ENCODE measurements around the gene PSEN1. TPM values are rescaled to one million over a fixed set of nuclear protein-coding genes. Genes with fewer than 3 reads are reported as not detected.

PSEN1 gene
- total RNA-seq, 1 experiment from 2014 or later, result 41.4 TPM

GRCh38 chr14:73261520-73262426 is 125.5 kb downstream of the PSEN1 start:
- intact Hi-C loops (cut with micrococcal nuclease), result no loop called here
- no peaks in the 10 kb centered on the region for H3K79me2 ChIP-seq (ENCODE audit: low read length)
- BruUV-seq (replicated peaks), result no TSS peak
- no peaks in the 10 kb centered on the region for H3K9me2 ChIP-seq (replicated peaks; ENCODE audit: low read length)
- no peak overlapping the region for H3K4me2 ChIP-seq (ENCODE audit: low read length)
- no peak overlapping the region for H3K4me3 ChIP-seq (ENCODE audit: low read length)
- ChIA-PET CTCF (no interaction called here), POLR2A (ENCODE audit: unreplicated experiment) (interaction anchor here (0.7 kb wide), 1 partner anchor 26 kb away, joined by 23 read pairs; no protein-coding TSS in a partner anchor)
- TF ChIP-seq, protein P1, sequence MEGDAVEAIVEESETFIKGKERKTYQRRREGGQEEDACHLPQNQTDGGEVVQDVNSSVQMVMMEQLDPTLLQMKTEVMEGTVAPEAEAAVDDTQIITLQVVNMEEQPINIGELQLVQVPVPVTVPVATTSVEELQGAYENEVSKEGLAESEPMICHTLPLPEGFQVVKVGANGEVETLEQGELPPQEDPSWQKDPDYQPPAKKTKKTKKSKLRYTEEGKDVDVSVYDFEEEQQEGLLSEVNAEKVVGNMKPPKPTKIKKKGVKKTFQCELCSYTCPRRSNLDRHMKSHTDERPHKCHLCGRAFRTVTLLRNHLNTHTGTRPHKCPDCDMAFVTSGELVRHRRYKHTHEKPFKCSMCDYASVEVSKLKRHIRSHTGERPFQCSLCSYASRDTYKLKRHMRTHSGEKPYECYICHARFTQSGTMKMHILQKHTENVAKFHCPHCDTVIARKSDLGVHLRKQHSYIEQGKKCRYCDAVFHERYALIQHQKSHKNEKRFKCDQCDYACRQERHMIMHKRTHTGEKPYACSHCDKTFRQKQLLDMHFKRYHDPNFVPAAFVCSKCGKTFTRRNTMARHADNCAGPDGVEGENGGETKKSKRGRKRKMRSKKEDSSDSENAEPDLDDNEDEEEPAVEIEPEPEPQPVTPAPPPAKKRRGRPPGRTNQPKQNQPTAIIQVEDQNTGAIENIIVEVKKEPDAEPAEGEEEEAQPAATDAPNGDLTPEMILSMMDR (conservative IDR thresholded peaks at IDR 0.05; ENCODE audit: low read depth, low read length), result no peak
- TF ChIP-seq EZH2 (IDR thresholded peaks at IDR 0.05; ENCODE audit: low read length, unreplicated experiment) (no peak), EZH2phosphoT487 (IDR thresholded peaks at IDR 0.05; ENCODE audit: borderline replicate concordance, low read length) (no peak)
- H3K27me3 ChIP-seq (ENCODE audit: low read length), result no peaks in the 10 kb centered on the region
- no peak overlapping the region for H2AFZ ChIP-seq (ENCODE audit: low read length)
- ATAC-seq, result no peak
- no peak overlapping the region for H3K27ac ChIP-seq (ENCODE audit: low read length)
- H4K20me1 ChIP-seq (ENCODE audit: low read length), result no peaks in the 10 kb centered on the region
- no peaks in the 10 kb centered on the region for H3F3A ChIP-seq (ENCODE audit: low read length, unreplicated experiment)
- no peaks in the 10 kb centered on the region for H3K36me3 ChIP-seq (ENCODE audit: low read depth, low read length)
- no peak overlapping the region for H3K9ac ChIP-seq (ENCODE audit: low read length)
- DNase-seq, result no peak
- no peaks in the 10 kb centered on the region for H3K9me3 ChIP-seq (ENCODE audit: low read length)
- H3K4me1 ChIP-seq (ENCODE audit: insufficient read depth, low read length), result no peaks in the 10 kb centered on the region

DNA sequence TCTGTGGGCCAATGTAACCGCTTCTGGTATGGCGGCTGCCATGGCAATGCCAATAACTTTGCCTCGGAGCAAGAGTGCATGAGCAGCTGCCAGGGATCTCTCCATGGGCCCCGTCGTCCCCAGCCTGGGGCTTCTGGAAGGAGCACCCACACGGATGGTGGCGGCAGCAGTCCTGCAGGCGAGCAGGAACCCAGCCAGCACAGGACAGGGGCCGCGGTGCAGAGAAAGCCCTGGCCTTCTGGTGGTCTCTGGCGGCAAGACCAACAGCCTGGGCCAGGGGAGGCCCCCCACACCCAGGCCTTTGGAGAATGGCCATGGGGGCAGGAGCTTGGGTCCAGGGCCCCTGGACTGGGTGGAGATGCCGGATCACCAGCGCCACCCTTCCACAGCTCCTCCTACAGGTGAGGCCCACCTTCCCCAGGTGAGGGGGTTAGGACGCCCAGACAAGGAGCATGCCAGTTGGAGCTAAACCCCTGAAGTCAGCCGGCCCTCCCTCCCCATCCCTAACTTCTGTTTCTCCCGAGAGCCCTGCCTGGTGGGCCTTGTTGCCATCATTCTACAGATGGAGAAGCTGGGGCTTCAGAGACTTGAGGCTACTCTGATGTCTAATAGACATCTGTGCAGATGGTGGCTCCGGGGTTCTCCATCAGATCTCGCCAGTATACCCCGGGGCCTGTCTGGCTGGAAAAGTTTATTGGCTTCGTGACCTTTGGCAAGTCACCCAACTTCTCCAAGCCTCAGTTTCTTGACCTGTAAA is 126.3 kb downstream of the PSEN1 start:
- TF ChIP-seq EZH2 (IDR thresholded peaks at IDR 0.05; ENCODE audit: low read length, unreplicated experiment), result no peak
- TF ChIP-seq, protein P1 (conservative IDR thresholded peaks at IDR 0.05; ENCODE audit: low read depth, low read length), result no peak
- no peak for TF ChIP-seq EZH2phosphoT487 (IDR thresholded peaks at IDR 0.05; ENCODE audit: borderline replicate concordance, low read length)
- no peaks in the 10 kb centered on the region for H3K9me2 ChIP-seq (replicated peaks; ENCODE audit: low read length)
- H3F3A ChIP-seq (ENCODE audit: low read length, unreplicated experiment), result no peaks in the 10 kb centered on the region
- H3K27ac ChIP-seq (ENCODE audit: low read length), result no peak overlapping the region
- H3K27me3 ChIP-seq (ENCODE audit: low read length), result no peaks in the 10 kb centered on the region
- no peak overlapping the region for H3K4me3 ChIP-seq (ENCODE audit: low read length)
- H2AFZ ChIP-seq (ENCODE audit: low read length), result no peak overlapping the region
- H4K20me1 ChIP-seq (ENCODE audit: low read length), result no peaks in the 10 kb centered on the region
- no peak overlapping the region for H3K4me2 ChIP-seq (ENCODE audit: low read length)
- BruUV-seq (replicated peaks), result no TSS peak
- no peak for DNase-seq
- ChIA-PET POLR2A (ENCODE audit: unreplicated experiment) (no interaction called here), CTCF (no interaction called here)
- no peaks in the 10 kb centered on the region for H3K79me2 ChIP-seq (ENCODE audit: low read length)
- intact Hi-C loops (cut with micrococcal nuclease), result no loop called here
- no peaks in the 10 kb centered on the region for H3K4me1 ChIP-seq (ENCODE audit: insufficient read depth, low read length)
- no peak overlapping the region for H3K9ac ChIP-seq (ENCODE audit: low read length)
- no peaks in the 10 kb centered on the region for H3K36me3 ChIP-seq (ENCODE audit: low read depth, low read length)
- no peaks in the 10 kb centered on the region for H3K9me3 ChIP-seq (ENCODE audit: low read length)
- no peak for ATAC-seq

Measured in PC-3 (cell line).